K562 (cell line): ENCODE measurements around the gene FBLN2. TPM values are rescaled to one million over a fixed set of nuclear protein-coding genes. Genes with fewer than 3 reads are reported as not detected.

ENCODE experiments used
- BRD4 ChIP-seq: fragments of 200-600 bp; sonication (generic); IDR thresholded peaks from 2 replicates; pipeline ENCODE4 v1.6.1; 2017; ENCODE audit warnings: inconsistent platforms
- CBFA2T3 ChIP-seq: fragments of 450-650 bp; IDR thresholded peaks from 2 replicates; pipeline ENCODE4 v1.6.1; 2017
- EGR1 ChIP-seq: fragments of 450-650 bp; conservative IDR thresholded peaks from 2 replicates; pipeline ENCODE4 v1.6.1; 2017; ENCODE audit warnings: mild to moderate bottlenecking
- ERF ChIP-seq: fragments of 450-650 bp; formaldehyde crosslinking; IDR thresholded peaks from 2 replicates; pipeline ENCODE4 v1.4.0; 2020; ENCODE audit warnings: mild to moderate bottlenecking, mixed read lengths
- MED1 ChIP-seq: sonication (generic); formaldehyde crosslinking; IDR thresholded peaks from 2 replicates; pipeline ENCODE4 v1.8.1; 2023; ENCODE audit warnings: missing genetic modification reagents, borderline replicate concordance
- NCOR1 ChIP-seq: fragments of 450-650 bp; IDR thresholded peaks from 2 replicates; pipeline ENCODE4 v1.6.1; 2016; ENCODE audit warnings: mild to moderate bottlenecking, moderate library complexity
- NEUROD1 ChIP-seq: fragments of 150-350 bp; IDR thresholded peaks from 2 replicates; pipeline ENCODE4 v1.6.1; 2014; ENCODE audit warnings: borderline replicate concordance, low read length, low read depth; ENCODE audit not compliant: partially characterized antibody
- ZC3H8 ChIP-seq: fragments of 450-650 bp; IDR thresholded peaks from 2 replicates; pipeline ENCODE4 v1.6.1; 2017
- ZNF354B ChIP-seq: fragments of 250-450 bp; sonication (Bioruptor Pico); IDR thresholded peaks from 2 replicates; pipeline ENCODE4 v1.4.0; 2020
- ZNF431 ChIP-seq: sonication (generic); formaldehyde crosslinking; IDR thresholded peaks from 2 replicates; pipeline ENCODE4 v1.8.0; 2022; ENCODE audit warnings: mild to moderate bottlenecking, missing genetic modification reagents
- polyA plus RNA-seq, 8 experiments: library from polyadenylated mRNA; depleted of rRNA in 4 of 8; stranded (reverse) in 5 of 8; unstranded in 3 of 8; fragments of >200 nt; fragmentation: Nextera tagmentation in 2 of 8; fragmentation: Illumina TruSeq in 1 of 8; extraction: Ambion mirVana in 2 of 8; extraction: Trizol in 1 of 8; gene quantifications; 2 replicates each; pipeline versions ENCODE4 v1.2.1 to v1.2.3, GENCODE V29; 2011 to 2014; ENCODE audit warnings: inconsistent platforms in 1 of 8, missing spikeins in 1 of 8
- total RNA-seq, 7 experiments: library from RNA; depleted of rRNA in 6 of 7; stranded (reverse); fragments of >200 nt in 6 of 7; fragmentation: Illumina TruSeq in 2 of 7; extraction: Trizol in 2 of 7; gene quantifications; 2 replicates each; pipeline versions ENCODE4 v1.2.1 to v1.2.3, GENCODE V29; 2011 to 2021; ENCODE audit warnings: low replicate concordance in 1 of 7
- TF ChIP-seq, protein P1 (sequence below): fragments of 450-650 bp; formaldehyde crosslinking; IDR thresholded peaks from 2 replicates; pipeline ENCODE4 v1.4.0; 2022; ENCODE audit warnings: missing genetic modification characterization
- TF ChIP-seq, protein P2 (sequence below): fragments of 450-650 bp; IDR thresholded peaks from 2 replicates; pipeline ENCODE4 v1.6.1; 2016
- TF ChIP-seq, protein P3 (sequence below): fragments of 450-650 bp; conservative IDR thresholded peaks from 2 replicates; pipeline ENCODE4 v1.6.1; 2016; ENCODE audit warnings: missing genetic modification characterization, low read depth, mild to moderate bottlenecking, missing compliant biosample characterization, moderate library complexity

The FBLN2 gene
- total and polyA plus RNA-seq, 9 of the 15 experiments (the other 6 are each of a cell fraction or from before 2014, with no cell fraction given), result 0.03 to 0.10 (median 0.04) TPM; not detected in 6

DNA sequence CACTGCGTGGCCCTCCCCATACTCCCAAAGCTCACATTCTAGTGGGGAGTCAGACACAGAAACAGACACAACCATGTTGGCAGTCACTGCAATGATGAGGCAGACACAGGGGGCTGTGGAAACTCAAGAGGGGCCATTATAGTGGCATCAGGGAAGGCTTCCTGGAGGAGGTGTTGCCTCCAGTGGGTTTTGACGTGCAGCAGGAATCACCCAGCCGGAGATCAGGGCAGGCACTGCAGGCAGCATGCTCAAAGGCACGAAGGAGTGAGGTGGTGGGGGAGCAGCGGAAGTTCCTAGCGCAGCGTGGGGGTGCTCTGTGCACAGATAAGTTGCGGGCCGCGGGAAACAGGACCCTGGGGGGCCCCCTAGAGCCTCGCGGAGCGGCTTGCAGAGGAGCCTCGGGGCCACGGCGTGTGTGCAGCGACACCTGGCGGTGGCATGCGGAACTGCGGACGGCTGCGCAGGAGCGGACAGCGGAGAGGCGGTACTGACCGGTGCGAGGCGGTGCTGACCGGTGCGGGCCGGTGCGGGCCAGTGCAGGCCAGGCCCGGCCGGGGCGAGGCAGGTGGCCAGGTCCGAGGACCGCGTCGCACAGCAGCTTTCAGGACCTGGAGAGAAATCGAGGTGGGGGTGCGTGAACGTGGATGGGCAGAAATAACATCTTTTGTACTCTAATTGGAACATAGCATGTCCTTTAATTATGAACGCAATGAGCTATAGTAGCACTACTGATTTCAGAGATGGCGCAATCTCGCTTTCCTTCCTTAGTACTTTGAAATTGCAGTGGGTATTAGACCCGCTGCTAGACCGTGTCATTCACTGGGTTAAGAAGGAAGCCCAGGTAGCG, 101.5 kb downstream of the FBLN2 start (continued):
- TF ChIP-seq, protein P1, sequence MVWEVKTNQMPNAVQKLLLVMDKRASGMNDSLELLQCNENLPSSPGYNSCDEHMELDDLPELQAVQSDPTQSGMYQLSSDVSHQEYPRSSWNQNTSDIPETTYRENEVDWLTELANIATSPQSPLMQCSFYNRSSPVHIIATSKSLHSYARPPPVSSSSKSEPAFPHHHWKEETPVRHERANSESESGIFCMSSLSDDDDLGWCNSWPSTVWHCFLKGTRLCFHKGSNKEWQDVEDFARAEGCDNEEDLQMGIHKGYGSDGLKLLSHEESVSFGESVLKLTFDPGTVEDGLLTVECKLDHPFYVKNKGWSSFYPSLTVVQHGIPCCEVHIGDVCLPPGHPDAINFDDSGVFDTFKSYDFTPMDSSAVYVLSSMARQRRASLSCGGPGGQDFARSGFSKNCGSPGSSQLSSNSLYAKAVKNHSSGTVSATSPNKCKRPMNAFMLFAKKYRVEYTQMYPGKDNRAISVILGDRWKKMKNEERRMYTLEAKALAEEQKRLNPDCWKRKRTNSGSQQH (CRISPR knock-in tag), result no peak
- TF ChIP-seq ERF (CRISPR knock-in tag), result peak; percentile 99
- TF ChIP-seq EGR1, result peak; percentile 36; the same call in 1 of the 2 replicates
- TF ChIP-seq, protein P2, sequence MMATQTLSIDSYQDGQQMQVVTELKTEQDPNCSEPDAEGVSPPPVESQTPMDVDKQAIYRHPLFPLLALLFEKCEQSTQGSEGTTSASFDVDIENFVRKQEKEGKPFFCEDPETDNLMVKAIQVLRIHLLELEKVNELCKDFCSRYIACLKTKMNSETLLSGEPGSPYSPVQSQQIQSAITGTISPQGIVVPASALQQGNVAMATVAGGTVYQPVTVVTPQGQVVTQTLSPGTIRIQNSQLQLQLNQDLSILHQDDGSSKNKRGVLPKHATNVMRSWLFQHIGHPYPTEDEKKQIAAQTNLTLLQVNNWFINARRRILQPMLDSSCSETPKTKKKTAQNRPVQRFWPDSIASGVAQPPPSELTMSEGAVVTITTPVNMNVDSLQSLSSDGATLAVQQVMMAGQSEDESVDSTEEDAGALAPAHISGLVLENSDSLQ, result no peak; the same call in 1 of the 2 replicates
- TF ChIP-seq ZNF354B (CRISPR knock-in tag), result no peak
- peak; percentile 80; the same call in 1 of the 2 replicates for TF ChIP-seq BRD4
- TF ChIP-seq CBFA2T3, result peak; percentile 54
- peak; percentile 89 for TF ChIP-seq ZNF431
- TF ChIP-seq NEUROD1, result peak; percentile 48
- no peak for TF ChIP-seq MED1 (CRISPR knock-in tag)
- no peak for TF ChIP-seq ZC3H8
- TF ChIP-seq, protein P3, sequence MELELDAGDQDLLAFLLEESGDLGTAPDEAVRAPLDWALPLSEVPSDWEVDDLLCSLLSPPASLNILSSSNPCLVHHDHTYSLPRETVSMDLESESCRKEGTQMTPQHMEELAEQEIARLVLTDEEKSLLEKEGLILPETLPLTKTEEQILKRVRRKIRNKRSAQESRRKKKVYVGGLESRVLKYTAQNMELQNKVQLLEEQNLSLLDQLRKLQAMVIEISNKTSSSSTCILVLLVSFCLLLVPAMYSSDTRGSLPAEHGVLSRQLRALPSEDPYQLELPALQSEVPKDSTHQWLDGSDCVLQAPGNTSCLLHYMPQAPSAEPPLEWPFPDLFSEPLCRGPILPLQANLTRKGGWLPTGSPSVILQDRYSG (tag), result 0 out of 2 replicates have a peak, but pooled peaks have one; percentile 55
- TF ChIP-seq NCOR1, result no peak
